ENCODE data around the gene MAU2.

DNA sequence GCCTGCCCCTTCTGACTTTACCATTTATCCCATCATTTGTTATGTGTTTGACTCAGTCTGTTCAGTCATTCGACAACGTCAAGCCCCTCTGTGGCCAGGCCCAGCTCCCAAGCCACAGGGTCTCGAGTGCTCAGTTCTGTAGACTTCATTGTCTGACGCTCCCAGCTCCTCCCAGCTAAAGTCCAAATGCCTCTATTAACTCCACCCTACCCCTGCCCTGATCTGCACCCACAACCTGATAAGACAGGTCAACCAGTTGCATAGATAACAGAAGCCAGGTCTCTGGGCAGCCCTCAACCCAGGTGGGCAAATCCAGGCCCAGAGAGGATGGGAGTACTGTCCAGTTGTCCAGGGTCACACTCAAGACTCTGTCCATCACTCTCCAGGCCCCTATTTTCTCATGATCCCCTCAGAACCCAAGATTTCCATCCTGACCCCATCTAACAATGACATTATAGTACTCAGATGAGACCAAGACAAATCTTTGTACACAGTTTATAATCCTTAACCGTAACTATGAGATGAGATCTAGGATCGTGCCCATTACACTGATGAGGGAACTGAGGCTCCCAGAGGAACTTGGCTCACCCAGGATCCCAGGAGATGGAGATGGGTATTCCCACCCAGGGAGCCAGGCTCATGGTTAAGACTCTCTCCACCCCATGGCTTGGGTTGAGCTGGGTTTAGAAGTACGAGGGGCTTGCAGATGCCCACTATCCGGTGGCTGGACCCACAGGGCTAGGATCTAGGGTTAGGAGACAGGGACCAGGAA, 48.6 kb upstream of the MAU2 start:
- TF ChIP-seq, protein P1, sequence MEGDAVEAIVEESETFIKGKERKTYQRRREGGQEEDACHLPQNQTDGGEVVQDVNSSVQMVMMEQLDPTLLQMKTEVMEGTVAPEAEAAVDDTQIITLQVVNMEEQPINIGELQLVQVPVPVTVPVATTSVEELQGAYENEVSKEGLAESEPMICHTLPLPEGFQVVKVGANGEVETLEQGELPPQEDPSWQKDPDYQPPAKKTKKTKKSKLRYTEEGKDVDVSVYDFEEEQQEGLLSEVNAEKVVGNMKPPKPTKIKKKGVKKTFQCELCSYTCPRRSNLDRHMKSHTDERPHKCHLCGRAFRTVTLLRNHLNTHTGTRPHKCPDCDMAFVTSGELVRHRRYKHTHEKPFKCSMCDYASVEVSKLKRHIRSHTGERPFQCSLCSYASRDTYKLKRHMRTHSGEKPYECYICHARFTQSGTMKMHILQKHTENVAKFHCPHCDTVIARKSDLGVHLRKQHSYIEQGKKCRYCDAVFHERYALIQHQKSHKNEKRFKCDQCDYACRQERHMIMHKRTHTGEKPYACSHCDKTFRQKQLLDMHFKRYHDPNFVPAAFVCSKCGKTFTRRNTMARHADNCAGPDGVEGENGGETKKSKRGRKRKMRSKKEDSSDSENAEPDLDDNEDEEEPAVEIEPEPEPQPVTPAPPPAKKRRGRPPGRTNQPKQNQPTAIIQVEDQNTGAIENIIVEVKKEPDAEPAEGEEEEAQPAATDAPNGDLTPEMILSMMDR (conservative IDR thresholded peaks at IDR 0.05; ENCODE audit: low read length) = no peak
- TF ChIP-seq EZH2phosphoT487 (IDR thresholded peaks at IDR 0.05; ENCODE audit: borderline replicate concordance) = no peak

Data from Loucy (cell line).